GM18907 (cell line): Measurements from ENCODE around the gene KIAA1217.

ENCODE experiments used
- ATAC-seq: cut with Tn5 transposase; IDR thresholded peaks from one replicate; pipeline ENCODE4 v1.9.1; 2021; ENCODE audit warnings: mild to moderate bottlenecking, moderate library complexity; ENCODE audit not compliant: unreplicated experiment

KIAA1217 gene

DNA sequence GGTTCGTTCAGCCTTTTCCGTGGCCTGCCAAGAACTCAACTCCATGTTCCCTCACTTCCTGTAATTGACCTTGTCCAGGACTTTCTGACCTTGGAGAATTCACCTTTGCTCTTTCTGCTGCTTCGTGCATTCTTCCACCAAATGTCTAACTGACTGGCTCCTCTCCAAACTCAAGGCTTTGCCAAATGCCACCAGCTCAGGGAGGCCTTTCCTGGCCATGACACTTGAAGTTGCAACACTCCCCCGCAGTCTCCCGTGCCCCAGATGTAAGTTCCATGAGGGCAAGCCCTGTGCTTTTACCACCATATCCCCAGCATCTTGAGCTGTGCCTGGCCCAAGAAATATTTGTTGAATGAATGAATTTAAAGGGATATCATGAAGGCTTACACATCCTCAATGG lies 276.4 kb downstream of the KIAA1217 start:
- ATAC-seq = no peak

DNA sequence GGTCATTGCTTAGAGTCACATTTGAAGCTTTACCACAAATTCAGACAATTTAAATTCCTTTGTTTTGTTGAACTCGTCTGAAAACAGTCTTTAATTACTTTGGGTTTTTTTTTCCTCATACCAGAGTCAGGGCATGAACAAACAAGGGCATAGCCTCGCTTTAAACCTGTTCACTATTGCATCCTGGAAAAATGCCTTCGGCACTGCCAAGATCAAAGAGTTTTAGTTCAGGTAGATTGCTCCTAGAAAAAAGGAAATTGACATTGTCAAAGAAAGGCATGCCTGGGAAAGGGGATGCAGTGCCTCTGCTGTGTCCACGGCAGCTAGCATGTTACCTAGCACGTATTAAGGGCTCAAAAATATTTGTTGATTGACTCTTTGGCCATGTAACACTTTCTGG lies 279.7 kb downstream of the KIAA1217 start:
- ATAC-seq = no peak

DNA sequence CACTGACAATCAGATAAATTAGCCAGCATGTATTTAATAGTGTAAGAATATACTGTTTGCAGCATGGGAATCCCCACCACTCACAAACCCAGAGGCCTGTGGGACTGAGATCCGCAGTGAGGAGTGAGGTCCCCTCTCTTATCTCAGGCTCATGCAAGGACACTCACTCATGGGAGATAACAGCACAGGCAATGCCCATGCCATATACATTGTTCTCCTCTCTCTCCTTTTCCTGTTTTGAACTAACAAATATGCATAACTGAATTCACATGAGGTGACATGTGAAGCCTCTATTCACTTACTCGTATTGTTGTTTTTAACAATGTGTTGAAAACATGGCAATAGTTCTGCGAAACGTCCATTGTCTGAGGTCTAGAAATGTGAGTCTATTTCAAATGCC lies 284.2 kb downstream of the KIAA1217 start:
- no peak for ATAC-seq

DNA sequence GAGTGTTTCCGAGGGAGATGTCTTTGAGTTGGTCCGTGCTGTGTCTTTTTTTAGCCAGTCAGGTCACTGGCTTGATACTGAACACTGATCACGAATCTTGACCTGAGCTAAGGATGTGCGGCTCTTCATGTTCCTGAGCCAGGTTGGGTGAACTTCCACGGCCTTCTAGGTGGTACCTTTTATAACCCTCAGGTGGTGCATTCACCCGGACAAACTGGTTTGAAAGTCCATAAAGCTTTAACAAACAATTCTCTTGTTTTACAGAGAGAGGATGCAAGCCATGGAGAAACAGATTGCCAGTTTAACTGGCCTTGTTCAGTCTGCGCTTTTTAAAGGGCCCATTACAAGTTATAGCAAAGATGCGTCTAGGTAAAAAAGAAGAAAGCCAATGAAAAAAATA lies 285.3 kb downstream of the KIAA1217 start:
- ATAC-seq = no peak

DNA sequence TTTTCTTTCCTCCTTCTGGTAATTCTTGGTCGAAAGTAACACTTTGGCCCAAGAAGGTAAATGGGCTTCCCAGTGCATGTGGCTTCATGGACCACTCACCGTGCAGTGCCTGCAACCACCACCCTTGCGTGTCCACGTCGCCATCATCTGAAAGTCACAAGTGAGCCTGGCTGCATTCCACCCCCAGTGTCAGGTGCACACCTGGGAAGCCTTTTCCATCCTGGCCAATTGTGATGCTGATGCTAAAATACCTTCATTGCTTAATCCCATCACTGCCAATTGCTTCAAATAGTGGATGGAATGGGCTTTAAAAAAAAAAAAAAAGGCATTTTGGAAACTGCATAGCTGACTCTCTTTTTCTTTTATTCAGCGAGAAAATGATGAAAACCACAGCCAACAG lies 285.8 kb downstream of the KIAA1217 start:
- ATAC-seq = no peak

DNA sequence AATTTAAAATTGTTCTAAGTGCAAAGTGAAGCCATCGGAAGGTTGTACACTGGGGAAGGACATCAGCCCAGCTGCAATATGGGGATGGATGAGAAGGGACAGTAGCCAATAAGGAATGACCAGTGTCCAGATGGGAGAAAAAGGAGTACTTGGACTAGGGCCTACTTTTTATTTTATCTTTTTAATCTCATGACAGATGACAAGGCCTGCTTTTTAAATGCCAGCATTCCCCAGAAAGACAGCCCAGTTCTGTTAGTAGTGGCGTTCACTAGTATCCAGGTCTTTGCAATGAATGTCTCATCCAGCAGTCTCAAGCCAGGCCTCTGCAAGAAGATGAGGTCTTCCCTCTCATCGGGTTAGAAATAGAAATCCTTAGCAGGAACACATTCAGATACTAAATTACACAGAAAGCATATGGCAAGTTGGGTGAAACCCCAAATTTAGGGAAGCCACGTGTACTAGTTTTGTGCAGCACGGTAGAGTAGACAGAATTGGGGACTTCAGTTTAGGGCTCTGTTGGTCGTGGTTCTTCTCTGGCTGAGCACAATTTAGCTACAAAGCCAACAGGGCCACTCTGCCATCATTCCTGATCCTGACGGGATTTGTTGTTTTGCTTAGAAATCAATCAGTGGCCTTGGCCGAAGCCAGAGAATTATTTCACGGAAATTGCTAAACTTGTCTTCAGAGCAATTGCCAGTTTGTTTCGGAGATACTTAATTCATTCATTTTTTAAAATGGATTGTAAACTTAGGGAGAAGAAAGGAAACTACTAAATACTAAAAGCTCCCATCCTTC lies 286.9 kb downstream of the KIAA1217 start:
- ATAC-seq = no peak

DNA sequence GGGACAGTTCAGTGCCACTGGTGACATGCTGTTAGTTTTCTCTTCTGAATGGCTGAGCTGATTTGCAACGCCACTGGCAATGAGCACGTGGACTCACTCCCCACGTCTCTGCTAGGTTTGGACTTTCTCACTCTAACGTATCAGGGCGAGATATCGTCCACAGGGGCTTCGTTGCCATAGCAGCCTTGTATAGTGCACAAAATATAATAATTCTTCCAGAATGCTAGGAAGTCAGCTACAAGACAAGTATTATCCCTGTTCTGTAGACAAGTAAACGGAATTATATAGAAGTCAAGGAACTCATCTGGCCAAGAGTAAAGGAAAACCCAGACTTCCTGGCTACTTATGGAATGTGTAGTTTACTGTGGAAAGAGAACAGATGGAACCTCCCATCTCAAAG lies 288.0 kb downstream of the KIAA1217 start:
- no peak for ATAC-seq

DNA sequence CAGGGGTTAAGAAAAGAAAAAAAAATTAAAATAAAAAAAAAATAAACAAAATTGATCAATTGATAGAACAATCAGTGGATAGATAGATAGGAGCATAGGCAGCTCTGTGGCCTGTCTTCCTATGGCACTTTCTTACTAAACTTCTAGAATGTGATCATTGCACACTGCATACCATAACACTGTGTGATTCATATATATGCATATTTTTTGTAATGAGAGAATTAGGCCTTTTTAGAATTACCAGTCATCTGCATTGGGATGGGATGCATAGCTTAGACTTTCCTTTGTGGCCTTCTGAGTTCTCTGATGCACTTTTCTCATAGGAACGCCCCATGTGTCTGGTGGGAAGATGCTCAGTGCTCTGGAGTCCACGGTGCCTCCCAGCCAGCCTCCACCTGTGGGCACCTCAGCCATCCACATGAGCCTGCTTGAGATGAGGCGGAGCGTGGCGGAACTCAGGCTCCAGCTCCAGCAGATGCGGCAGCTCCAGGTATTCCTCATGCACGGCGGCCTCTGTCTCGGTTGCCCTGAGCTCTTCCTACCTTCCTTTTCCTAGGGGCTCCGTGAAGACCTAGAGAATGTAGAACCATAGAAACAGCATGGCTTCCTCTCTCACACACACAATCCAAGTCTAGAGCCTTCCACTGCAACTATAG lies 292.2 kb downstream of the KIAA1217 start:
- no peak for ATAC-seq

DNA sequence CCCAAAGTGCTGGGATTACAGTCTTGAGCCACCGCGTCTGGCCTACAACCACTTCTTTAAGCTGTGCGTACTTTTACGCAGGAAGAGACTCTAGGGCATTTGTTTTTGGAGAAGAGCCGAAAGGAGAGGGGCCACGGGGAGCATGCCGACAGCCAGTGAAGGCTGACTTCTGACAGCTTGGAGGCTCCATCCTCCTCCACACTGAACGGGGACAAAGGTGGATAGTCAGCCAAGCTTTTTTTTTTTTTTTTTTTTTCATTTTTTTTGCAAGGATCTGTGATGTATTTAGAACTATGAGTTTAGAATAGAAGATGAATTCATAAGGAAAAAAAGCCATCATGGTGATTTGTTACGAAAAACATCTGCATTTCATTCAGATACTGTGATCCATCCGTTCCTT lies 293.1 kb downstream of the KIAA1217 start:
- ATAC-seq = no peak

DNA sequence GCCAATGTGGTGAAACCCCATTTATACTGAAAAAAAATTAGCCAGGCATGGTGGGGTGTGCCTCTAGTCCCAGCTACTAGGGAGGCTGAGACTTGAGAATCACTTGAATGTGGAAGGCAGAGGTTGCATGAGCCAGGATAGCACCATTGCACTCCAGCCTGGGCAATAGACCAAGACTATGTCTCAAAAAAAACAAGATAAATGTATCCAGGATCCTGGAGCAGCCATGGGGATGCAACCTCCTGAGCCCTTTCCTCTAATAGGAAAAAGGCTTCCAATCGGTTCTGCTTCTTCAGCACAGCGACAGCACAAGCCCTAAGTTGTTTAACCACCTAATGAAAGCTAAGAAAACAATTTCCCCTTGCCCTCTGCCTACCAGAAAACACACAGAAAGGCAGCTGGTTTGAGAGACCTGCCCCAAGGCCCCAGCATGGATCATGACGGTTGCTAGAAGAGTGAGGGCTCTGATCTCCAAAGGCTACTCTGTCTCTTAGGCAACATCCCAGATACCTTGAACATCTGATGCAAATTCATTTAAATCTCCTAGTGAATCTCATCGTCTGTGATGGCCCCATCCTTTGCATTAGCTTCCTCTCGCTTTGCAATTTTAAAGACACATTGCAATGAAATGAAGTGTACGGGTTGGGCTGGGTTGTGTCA lies 294.0 kb downstream of the KIAA1217 start:
- no peak for ATAC-seq

DNA sequence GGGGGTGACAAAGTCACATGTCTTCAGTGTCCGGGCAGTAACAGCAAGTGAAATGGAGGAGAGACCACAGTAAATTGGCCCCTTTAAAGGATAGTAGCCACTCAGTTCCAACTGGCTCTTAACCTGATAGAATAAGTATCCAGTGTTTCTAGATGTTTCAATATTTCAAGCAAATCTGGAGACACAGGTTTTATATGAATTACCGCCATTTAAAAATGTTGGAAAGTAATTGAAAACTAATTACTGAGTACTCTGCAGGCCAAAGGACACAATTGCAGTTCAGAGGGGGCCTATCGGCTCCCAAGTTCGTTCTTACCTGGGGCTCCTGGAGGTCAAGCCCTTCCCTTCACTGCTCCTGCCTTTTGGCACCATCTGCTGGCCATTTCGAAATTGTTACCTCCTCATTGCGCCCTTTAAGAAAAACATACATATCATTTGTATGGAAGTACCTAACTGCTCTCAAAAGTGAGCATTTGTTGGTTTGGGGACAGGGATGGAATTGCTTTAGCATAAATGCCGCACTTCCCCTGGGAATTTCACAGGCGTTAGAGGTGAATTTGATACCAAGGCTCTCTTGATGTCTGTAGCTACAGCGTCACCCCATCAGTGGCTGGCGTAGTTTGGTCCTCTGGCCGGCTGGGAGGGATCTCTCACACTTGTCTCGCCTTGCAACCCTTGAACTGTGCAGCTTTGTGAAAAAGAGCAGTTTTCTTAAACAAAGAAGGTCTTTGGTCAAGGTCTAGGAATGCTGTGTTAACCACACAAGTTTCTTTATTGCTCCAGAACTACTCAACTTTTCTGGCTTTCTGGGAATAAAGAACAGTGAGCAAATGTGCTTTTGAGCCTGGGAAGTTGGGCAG lies 294.8 kb downstream of the KIAA1217 start:
- ATAC-seq = peak; percentile 75

DNA sequence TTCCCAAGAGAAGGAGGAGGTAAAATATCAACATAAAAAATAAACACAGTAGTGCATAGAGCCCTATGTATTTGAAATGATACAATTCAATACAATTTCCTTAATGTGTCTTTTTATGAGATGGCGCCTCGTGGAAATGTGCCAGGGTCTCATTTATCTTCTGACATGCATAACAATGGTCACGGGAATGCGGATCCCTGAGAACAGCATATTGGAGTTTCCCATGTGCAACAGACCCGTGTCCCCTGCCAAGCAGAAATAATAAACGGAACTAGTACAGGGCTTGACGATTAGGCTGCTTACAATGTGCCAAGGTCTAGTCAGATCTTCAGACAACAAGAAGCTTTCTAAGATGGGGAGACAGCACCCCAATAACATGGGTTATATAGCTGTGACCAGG lies 296.8 kb downstream of the KIAA1217 start:
- no peak for ATAC-seq

DNA sequence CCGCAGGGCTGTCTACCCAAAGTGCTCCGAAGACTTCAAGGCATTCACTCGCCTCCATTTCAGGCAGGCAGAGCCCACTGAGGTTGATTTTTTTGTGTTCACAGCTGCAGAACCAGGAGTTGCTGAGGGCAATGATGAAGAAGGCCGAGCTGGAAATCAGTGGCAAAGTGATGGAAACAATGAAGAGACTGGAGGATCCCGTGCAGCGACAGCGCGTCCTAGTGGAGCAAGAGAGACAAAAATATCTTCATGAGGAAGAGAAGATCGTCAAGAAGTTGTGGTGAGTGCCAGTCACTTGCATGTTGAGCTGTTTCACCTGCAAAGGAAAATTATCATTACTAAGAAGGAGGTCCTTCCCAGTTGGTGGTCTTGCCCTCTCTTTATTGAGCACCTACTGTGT lies 304.2 kb downstream of the KIAA1217 start:
- no peak for ATAC-seq

DNA sequence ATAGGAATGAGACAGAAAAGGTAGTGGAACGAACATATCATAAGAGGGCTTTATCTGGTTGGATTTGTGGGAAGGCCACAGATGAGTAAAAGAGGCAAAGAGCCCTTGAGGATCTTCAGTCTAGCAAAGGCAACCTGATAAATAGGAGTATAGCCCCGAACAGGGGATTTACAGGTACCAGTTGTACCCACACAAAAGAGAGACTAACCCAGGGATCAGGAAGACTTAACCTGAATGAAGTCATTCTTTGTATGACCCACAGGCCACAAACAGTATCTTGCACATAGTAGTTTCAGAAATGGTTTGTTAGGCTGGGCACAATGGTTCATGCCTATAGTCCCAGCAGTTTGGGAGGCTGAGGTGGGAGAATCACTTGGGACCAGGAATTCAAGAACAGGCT lies 306.5 kb downstream of the KIAA1217 start:
- no peak for ATAC-seq

DNA sequence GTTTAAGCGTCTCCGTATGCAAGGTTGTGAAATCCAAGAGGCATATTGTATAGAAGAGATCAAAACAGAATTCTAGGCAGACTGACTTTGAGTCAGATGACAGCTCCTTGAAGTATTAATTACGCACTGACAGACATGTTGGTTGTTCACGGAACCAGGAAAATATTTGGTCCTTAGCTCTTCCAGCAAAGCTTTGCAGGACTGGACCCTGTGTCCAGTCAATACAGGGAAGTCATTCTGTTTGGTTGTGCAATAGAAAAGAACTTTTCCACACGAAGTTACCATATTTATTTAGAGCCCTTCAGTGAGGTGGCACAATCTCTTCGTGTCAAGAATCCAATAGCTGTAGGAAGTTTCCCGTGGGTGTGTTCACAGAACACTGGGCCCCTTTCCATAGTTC lies 309.5 kb downstream of the KIAA1217 start:
- ATAC-seq = no peak

DNA sequence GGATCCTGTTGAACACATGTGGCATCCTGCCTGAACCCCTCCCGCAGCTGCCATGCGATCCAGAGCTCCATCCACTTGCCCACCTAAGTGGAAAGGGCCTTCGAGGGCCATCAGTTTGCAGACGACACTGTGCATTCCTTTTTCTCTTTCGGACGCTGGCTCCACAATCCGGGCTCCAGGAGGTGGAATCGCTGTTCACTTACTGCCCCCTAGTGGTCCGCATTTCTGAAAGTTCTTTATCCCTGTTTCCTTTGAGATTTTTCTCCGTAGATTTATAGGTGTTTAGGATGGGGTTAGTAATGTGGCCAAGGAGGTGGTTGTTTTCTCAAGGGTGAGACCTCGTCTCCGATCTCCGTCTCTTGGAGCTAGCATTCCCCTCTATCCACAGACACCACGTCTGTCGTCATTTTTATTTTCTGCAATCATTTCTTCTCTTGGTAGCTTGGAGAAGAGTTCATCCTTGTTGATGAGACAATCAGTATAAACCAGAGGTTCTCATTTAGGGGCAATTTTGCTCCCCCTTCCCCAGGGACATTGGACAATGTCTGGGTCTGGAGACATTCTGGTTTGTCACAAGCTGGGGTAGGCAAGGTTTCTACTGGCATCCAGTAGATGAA lies 310.2 kb downstream of the KIAA1217 start:
- ATAC-seq = no peak

DNA sequence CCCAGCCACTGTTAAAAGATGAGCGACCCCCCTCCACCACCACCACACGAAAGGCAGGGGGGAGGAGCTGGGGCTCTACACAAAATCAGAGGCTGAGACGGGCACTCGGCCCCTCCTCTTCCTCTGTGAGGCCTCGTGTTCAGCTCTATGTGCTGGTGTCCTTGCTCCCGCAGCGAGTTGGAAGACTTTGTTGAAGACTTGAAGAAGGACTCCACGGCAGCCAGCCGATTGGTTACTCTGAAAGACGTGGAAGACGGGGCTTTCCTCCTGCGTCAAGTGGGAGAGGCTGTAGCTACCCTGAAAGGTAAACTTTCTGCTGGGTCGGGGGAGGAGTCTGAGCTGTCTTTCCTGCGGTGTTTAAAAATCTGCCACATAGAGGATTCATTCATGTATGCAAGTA lies 311.0 kb downstream of the KIAA1217 start:
- ATAC-seq = peak; percentile 51

DNA sequence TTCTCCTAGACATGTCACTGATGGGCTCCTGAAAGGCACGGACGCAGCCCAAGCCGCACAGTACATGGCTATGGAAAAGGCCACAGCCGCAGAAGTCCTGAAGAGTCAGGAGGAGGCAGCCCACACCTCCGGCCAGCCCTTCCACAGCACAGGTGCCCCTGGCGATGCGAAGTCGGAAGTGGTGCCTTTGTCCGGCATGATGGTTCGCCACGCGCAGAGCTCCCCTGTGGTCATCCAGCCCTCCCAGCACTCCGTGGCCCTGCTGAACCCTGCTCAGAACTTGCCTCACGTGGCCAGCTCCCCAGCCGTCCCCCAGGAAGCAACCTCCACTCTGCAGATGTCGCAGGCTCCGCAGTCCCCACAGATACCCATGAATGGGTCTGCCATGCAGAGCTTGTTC lies 315.4 kb downstream of the KIAA1217 start:
- ATAC-seq = no peak

DNA sequence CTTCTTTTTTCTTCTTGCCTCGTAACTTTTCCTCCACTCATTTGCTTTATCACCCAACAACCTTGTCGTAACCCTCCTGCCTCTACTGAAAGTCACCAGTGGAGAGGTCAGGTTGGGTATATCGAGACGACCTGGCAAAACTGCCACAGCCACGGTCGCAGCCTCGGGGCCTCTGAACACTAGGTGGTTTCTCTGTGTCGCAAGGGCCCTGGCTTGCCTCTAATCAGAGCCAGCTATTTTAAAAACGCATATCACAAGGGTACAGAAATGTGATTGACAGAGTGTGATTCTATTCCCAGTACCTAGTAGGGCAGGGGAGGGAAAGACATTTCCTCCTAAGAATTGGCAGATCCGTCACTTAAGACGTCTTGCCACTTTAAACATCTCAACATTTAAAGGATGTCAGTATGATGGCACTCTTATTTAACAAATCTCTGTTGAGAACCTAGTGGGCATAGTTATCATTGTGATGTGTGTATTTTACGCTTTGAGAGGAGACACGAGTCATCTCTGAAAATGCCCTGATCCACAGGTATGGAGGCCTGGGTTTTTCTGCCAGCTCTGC lies 317.2 kb downstream of the KIAA1217 start:
- ATAC-seq = no peak

DNA sequence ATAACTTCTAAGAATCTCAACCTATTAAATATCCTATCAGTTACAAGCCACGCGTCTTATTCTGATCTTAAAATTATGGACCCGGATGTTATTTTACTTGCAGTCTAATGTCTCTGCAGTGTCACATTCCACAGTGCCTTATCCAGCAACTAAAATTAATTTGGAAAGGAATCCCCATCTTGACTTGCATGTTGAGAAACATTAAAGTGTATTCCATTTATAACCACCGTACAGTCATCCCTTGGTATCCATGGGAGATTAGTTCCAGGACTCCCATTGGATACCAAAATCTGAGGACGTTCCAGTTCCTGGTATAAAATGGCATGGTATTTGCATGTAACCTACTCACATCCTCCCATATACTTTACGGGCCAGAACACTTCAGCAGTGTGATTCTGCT lies 320.0 kb downstream of the KIAA1217 start:
- ATAC-seq = no peak
